MG63 (cell line): ENCODE results near the gene DNAJB4. TPM values are rescaled to one million over a fixed set of nuclear protein-coding genes. Genes with fewer than 3 reads are reported as not detected.
"Not testable (repeated sequence)": the region's sequence is repeated elsewhere in the genome, so short reads cannot be mapped to it uniquely, and the experiment has no call there.

Experiments used
- DNase-seq: peaks from one replicate; pipeline ENCODE4 v3.0.0-alpha.2; 2020
- H3K27me3 ChIP-seq: fragments of 250-450 bp; sonication (Bioruptor Pico); 2 replicates; pipeline ENCODE4 v1.5.1; 2020; ENCODE audit warnings: mild to moderate bottlenecking, moderate library complexity
- H3K36me3 ChIP-seq: fragments of 250-450 bp; sonication (Bioruptor Pico); 2 replicates; pipeline ENCODE4 v1.5.1; 2020; ENCODE audit warnings: mild to moderate bottlenecking, moderate library complexity
- H3K4me3 ChIP-seq: fragments of 250-450 bp; sonication (Bioruptor Pico); 2 replicates; pipeline ENCODE4 v1.5.1; 2020; ENCODE audit warnings: mild to moderate bottlenecking, moderate library complexity
- H3K9me3 ChIP-seq: fragments of 250-450 bp; sonication (Bioruptor Pico); 2 replicates; pipeline ENCODE4 v1.5.1; 2020; ENCODE audit warnings: mild to moderate bottlenecking, moderate library complexity
- total RNA-seq: library from RNA; depleted of rRNA; stranded (reverse); fragments of >200 nt; shearing (Covaris generic); gene quantifications from 2 replicates; pipeline ENCODE4 v1.2.3, GENCODE V29; 2014; ENCODE audit warnings: low replicate concordance

The DNAJB4 gene
- total RNA-seq, 1 experiment from 2014 or later, result 20.9 TPM

DNA sequence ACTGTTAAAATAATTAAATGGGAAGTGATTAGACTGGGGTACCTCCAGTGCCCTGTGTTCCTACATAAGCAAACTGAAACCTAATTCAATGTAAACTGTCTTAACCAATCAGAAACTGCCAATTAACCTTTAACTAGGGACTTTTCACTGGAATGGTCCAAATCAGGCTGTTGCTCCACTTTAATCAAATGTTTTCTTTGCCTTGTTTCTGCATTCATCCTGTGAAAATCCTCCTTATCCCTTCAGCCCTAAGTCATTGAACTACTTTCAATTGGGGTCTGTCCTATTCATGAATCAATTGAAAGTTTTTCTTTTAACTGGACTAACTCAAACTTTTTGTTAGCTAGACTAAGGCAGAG is 20.8 kb upstream of the DNAJB4 start:
- Histone ChIP-seq H3K4me3 (no peak overlapping the region), H3K27me3 (no peaks in the 10 kb centered on the region), H3K9me3 (no peaks in the 10 kb centered on the region), H3K36me3 (peaks cover 26% of the 10 kb centered on the region)
- DNase-seq, result no peak

DNA sequence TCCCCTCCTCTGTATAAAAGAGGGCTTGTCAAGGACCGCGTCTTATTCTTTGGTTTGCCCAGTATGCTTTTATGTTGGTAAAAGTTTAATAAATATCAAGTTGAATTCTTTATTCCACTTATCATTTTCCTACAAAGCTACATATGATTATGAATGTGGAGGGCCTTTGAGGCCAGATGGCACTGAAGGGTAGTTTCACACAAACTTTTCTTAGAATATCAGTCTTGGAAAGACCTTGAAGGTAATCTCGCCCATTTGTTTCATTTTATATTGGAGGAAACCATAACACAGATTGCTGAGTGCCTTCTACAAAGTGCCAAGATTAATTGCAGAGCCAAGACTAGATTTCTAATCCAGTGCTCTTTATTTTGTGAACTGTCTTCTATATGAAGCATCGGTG is 20.1 kb upstream of the DNAJB4 start:
- no peaks in the 10 kb centered on the region for H3K27me3 ChIP-seq
- DNase-seq, result no peak
- H3K9me3 ChIP-seq, result no peaks in the 10 kb centered on the region
- H3K36me3 ChIP-seq, result peaks cover 29% of the 10 kb centered on the region
- H3K4me3 ChIP-seq, result no peak overlapping the region

DNA sequence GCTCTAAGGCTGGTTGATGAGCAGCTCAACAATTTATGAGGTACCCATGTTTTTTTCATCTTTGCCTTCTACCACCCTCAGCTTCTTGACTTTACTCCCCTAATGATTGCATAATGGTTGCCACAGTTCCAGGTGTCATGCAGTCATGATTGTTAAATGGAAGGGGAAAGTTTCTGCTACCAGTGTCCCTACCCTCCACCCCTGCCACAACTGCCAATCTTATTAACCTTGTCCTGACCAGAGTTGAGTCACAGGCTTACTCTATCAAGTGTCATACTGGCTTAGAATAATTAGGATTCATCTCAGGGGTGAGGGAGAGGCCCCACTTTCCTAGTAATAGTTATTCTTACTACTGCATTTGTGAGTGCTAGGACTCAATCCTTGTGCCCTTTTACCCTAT is 17.9 kb upstream of the DNAJB4 start:
- no peaks in the 10 kb centered on the region for H3K9me3 ChIP-seq
- no peak for DNase-seq

DNA sequence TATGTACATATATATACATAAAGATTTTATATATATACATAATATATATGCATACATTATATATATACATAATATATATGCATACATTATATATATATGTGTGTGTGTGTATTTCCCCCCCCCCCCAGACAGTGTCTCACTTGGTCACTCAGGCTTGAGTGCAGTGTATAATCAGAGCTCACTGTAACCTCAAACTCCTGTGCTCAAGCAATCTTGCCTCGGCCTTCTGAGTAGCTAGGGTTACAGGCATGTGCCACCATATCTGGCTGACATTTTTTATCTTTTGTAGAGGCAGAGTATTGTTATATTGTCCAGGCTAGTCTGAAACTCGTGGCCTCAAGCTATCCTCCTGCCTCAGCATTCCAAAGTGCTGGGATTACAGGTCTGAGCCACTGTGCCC is 16.8 kb upstream of the DNAJB4 start:
- H3K36me3 ChIP-seq, result peaks cover 32% of the 10 kb centered on the region
- DNase-seq, result no peak
- no peaks in the 10 kb centered on the region for H3K9me3 ChIP-seq
- H3K27me3 ChIP-seq, result no peaks in the 10 kb centered on the region
- no peak overlapping the region for H3K4me3 ChIP-seq

More for the DNA sequence above, 17.9 kb upstream of the DNAJB4 start:
- Histone ChIP-seq H3K27me3 (no peaks in the 10 kb centered on the region), H3K4me3 (no peak overlapping the region), H3K36me3 (peaks cover 30% of the 10 kb centered on the region)

DNA sequence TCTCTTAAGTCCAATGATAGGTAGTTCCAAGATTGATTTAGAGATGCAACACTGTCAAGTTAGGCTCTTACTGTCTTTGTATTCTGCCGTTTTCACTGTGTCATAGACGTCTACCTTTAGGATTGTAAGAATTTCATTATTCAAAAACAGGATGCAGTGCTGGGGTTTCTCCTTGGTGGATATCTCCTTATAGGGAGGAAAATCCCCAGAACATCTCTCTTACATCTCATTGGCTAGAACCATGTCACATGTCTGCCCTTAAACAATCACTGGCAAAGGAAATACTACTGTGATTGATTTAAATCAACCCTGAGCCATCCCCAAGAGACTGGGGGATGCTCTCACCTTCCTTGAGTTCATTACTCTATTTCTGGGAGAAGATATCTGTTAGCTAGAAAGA is 15.0 kb upstream of the DNAJB4 start:
- DNase-seq, result no peak
- H3K27me3 ChIP-seq, result no peaks in the 10 kb centered on the region
- H3K4me3 ChIP-seq, result no peak overlapping the region
- no peaks in the 10 kb centered on the region for H3K9me3 ChIP-seq
- H3K36me3 ChIP-seq, result peaks cover 34% of the 10 kb centered on the region

DNA sequence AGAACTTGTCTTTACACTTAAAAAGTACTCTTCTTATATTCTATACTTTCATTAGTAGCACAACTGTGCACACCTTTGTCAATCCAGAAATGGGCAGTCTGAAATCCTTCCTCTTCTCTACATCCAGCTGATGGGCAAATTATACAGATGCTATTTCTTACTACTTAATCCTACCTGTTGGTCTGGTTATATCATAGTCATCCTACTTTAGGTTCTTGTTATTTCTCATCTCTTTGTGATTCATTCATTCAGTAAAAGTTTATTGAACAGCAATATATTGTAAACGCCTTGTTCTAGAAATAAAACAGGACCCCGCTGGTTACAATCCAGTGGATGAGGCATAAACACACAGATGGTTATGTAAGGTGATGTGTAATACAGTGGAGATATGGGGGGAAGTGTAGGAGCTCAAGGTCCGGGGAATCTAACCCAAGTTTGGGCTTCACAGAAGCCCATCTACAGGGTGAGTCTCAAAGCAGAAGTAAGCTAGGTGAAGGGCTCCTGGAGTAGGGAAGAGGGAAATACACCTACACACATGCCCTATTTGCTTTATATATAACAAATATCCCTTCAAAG is 14.0 kb upstream of the DNAJB4 start:
- no peak for DNase-seq
- Histone ChIP-seq H3K4me3 (no peak overlapping the region), H3K36me3 (peaks cover 38% of the 10 kb centered on the region), H3K9me3 (no peaks in the 10 kb centered on the region), H3K27me3 (no peaks in the 10 kb centered on the region)

DNA sequence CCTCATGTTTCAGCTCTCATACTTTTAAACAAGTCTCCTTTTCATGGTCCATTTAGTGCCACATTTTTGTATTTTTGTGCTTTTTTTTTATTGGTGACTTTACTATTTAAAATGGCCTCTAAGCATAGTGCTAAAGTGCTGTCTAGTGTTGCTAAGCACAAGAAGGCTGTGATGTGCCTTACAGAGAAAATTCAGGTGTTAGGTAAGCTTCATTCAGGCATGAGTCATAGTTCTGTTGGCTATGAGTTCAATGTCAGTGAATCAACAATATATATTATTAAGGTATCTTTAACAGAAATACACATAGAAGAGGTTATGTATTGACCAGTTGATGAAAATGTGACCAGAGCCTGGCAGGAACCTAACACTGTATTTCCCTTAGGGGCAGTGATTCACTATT is 13.1 kb upstream of the DNAJB4 start:
- H3K36me3 ChIP-seq, result peaks cover 45% of the 10 kb centered on the region
- H3K4me3 ChIP-seq, result no peak overlapping the region
- H3K9me3 ChIP-seq, result no peaks in the 10 kb centered on the region
- no peaks in the 10 kb centered on the region for H3K27me3 ChIP-seq
- DNase-seq, result no peak

DNA sequence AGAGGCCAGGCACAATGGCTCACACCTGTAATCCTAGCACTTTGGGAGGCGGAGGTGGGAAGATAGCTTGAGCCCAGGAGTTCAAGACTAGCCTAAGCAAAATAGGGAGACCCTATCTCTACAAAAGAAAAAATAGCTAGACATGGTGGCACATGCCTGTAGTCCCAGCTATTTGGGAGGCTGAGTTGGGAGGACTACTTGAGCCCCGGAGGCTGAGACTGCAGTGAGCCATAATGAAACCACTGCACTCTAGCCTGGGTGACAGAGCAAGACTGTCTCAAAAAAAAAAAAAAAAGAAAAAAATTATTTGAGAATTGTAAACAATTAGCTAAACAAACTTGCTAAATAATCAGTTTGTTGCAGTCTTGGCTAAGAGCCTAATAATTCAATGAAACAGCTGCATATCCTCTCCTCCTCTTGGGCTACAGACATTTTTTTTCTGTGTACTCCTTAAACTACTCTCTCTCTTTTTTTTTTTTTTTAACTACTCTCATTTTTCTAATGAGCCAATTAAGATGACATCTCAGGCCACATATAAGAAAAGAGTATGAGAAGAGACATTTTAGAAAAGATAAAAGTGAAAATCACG is 10.5 kb upstream of the DNAJB4 start:
- no peaks in the 10 kb centered on the region for H3K27me3 ChIP-seq
- DNase-seq, result no peak
- no peaks in the 10 kb centered on the region for H3K9me3 ChIP-seq
- H3K36me3 ChIP-seq, result peaks cover 46% of the 10 kb centered on the region
- H3K4me3 ChIP-seq, result no peak overlapping the region

DNA sequence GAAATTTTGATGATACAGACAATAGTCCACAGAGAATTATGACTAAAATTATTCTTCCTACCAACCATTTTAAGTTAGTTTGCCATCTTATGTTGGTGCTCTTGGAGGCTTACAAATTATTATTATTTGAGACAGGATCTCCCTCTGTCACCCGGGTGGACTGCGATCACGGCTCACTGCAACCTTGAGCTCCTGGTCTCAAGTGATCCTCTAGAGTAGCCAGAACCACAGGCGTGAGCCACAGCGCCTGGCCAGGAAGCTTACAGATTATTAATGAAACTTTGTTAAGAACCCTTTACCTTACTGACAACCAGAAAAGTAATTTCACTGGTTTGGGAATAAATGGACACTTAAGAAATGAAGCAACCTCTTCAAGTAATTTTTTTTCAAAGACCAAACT is 8.0 kb upstream of the DNAJB4 start:
- no peaks in the 10 kb centered on the region for H3K27me3 ChIP-seq
- no peak for DNase-seq
- H3K4me3 ChIP-seq, result no peak overlapping the region
- no peaks in the 10 kb centered on the region for H3K9me3 ChIP-seq
- H3K36me3 ChIP-seq, result peaks cover 38% of the 10 kb centered on the region

DNA sequence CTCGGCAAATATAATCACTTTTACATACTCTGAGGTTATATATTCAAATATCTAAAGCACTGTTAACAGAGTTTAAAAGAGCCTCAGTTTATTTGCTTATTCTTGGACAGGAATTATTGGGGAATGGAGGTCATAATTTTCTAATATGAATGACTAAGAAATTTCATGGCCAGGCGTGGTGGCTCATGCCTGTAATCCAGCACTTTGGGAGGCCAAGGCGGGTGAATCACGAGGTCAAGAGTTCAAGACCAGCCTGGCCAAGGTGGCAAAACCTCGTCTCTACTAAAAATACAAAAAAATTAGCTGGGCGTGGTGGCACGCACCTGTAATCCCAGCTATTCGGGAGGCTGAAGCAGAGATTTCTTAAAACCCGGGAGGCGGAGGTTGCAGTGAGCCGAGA is 4.2 kb upstream of the DNAJB4 start:
- H3K4me3 ChIP-seq, H3K27me3 ChIP-seq, H3K9me3 ChIP-seq: not testable (repeated sequence)
- DNase-seq, result peak; percentile 68
- peaks cover 11% of the 10 kb centered on the region for H3K36me3 ChIP-seq

DNA sequence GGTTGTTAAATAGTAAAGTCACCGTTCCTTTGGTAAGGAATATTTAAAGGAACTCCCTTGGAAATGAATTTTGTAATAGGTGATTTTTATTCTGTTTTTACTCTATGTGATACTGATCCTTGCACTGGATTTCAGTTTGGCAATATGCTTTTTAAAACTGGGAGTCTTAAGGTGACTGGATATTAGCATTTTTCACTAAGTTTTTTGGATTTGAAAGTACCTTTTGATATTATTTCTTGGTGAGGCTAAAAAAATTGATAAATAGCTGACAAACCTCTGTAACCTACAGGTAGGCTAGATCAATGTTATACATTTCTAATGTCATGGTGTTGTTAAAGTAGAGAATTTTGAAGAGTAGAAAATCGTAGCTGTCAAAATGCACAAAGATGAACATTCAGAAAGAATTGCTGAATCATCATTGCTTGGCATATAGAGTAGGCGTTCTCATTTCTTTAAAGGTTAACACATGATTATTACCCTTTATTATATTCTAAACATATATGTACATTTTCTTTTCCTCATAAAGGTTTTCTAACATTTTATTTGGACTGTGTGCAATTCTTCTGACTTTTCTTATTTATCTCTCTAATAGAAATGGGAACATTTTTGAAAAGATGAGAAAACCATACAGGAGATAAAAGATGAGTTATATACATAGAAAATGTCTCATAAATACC is 1.5 kb upstream of the DNAJB4 start:
- H3K4me3 ChIP-seq, result peak overlapping the region; percentile 76
- H3K36me3 ChIP-seq, result peaks cover 7% of the 10 kb centered on the region; the same call in 1 of the 2 replicates
- DNase-seq, result no peak
- no peaks in the 10 kb centered on the region for H3K27me3 ChIP-seq
- H3K9me3 ChIP-seq, result no peaks in the 10 kb centered on the region

DNA sequence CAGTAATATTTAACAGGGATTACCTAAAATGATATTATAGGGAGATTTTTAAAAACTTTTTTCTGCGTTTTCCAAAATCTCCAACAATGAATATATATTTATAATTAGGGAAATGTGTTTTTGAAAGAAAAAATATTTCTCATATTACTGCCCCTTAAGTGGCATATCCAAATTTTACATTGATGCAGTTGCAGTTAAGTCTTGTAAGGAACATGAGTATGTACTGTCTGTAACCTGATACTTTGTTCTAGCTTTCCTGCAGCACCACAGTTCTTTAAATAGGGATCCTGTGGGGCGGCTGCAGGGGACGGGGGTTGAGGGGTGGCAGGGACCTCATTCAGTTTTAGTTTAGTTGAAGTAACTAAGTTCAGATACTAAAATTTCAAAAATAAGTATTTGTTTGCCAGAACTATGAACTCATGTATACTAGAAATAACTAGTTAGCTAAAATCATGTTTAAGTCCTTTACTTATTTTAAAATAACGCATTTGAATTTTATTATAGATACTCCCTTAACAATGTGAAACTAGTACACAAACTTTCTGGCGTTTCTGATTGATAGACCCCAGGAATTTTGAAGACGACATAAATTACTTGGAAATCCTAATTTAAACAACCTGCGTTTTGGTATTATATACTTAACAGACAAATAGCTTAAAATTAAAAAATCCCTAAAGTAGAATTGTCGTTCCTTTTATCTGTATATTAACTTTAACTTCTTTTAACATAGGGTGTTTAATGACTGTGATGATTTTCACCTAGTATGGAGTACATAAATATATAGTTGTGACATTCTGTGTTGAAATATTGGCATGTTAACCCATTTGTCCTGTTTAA is 639 bp upstream of the DNAJB4 start:
- peak overlapping the region; percentile 76 for H3K4me3 ChIP-seq
- H3K27me3 ChIP-seq, result no peaks in the 10 kb centered on the region
- peak; percentile 61 for DNase-seq
- H3K36me3 ChIP-seq, result peaks cover 9% of the 10 kb centered on the region; the same call in 1 of the 2 replicates
- H3K9me3 ChIP-seq, result no peaks in the 10 kb centered on the region

DNA sequence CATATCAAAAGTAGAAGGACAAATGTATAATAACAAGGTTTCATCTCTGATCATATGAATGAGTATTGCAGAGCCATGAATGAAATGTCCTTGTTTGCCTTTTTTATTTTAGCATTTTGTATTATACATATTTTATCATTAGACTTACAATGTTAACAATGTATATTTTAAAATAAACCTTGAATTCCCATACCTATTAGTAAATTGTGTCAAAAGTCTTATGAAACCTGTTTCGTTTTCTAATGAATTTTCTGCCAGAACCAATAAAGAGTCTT is 646 bp downstream of the DNAJB4 start:
- H3K4me3 ChIP-seq, result peak overlapping the region; percentile 76
- no peak for DNase-seq
- H3K36me3 ChIP-seq, result peaks cover 12% of the 10 kb centered on the region; the same call in 1 of the 2 replicates
- H3K9me3 ChIP-seq, result no peaks in the 10 kb centered on the region
- no peaks in the 10 kb centered on the region for H3K27me3 ChIP-seq

DNA sequence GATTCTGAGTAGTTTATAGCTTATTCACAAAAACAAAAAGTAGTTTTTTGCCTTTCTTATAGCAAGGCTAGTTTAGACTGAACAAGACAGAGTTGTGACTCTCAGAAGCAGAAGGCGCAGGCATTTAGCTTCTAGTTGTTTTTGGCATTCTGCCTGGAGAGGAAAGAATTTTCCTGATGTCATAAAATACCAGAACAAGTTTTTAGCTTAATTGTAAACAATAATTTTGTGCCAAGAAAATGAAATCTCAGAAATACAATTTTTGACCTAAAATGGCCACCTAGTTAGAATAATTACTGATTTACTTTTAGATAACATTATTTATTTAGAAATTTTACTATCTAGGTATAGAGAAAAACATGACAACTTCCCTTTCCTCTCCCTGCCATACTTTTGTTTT is 1.0 kb downstream of the DNAJB4 start:
- H3K4me3 ChIP-seq, result peak overlapping the region; percentile 76
- peak; percentile 29 for DNase-seq
- no peaks in the 10 kb centered on the region for H3K9me3 ChIP-seq
- H3K36me3 ChIP-seq, result peaks cover 12% of the 10 kb centered on the region; the same call in 1 of the 2 replicates
- H3K27me3 ChIP-seq, result no peaks in the 10 kb centered on the region

DNA sequence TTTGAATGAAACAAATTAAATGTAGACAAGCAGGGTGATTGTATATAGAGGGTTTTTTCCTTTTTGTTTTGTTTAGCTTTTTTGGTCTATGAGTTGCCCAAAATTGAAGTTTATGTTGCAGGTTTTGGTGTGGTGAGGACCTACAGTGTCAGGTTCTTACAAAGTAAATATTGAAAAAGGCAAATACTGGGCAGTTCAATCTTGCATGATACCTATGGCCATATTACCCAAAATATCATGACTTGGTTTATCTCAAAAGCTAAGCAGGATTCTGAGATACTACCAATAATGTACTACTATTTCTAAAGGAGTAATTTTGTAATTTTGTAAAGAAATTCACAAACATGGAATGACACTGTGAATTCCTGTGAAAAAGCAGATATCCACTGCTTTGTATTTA is 1.8 kb downstream of the DNAJB4 start:
- DNase-seq, result no peak
- Histone ChIP-seq H3K27me3 (no peaks in the 10 kb centered on the region), H3K9me3 (no peaks in the 10 kb centered on the region), H3K36me3 (peaks cover 16% of the 10 kb centered on the region; the same call in 1 of the 2 replicates), H3K4me3 (peak overlapping the region; percentile 76)

DNA sequence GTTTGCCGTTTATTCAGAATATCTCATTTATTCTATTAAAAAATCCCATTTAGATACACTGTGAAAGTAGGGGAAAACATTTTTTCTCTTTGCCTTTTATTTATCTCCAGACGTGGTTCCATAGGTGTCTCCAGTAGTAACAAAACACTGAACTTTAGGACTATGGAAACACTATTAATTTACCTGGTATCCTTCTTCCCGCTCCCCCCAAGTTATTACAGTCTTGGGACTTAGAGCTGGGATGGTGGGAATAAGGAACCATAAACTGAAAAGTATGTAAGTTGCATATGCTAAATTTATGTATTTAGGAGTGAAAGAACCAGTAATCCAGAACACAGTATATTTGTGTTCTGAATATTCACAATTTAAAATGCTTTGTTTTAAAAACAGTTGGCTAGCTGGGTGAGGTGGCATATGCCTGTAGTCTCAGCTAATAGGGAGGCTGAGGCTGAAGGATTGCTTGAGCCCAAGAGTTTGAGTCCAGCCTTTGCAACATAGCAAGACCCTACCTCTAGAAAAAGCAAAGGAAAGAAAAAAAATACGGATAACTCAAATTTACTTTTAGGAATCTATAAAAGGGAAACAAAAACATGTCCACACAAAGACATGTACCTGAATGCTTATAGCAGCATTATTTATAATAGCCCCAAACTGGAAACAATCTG is 3.1 kb downstream of the DNAJB4 start:
- Histone ChIP-seq H3K9me3 (no peaks in the 10 kb centered on the region), H3K27me3 (no peaks in the 10 kb centered on the region), H3K36me3 (peaks cover 22% of the 10 kb centered on the region), H3K4me3 (peak overlapping the region; percentile 76)
- DNase-seq, result no peak

DNA sequence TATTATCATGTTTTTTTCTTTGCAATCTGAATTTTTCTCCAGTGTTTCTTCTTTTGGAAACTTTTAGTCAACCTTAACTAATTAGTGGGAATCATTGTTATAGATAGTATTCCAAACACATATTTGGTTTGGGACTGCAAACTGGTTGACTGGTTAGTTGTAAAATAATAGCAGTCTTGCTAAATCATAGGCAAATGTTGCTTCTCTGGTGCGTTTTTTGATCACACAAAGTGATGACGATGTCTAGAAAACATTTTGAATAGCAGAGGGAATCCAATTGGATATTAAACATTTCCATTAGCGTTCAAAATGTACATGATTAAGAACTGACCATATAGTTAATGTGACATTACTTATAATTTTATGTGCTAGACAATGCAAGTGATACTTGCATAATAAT is 4.5 kb downstream of the DNAJB4 start:
- peaks cover 35% of the 10 kb centered on the region for H3K36me3 ChIP-seq
- H3K4me3 ChIP-seq, result peak overlapping the region; percentile 76
- H3K9me3 ChIP-seq, result no peaks in the 10 kb centered on the region
- no peaks in the 10 kb centered on the region for H3K27me3 ChIP-seq
- no peak for DNase-seq
